Psoas muscle (tissue), 8 donors: ENCODE results near the gene C11orf16. TPM values are rescaled to one million over a fixed set of nuclear protein-coding genes. Genes with fewer than 3 reads are reported as not detected.
"Not testable (repeated sequence)": the region's sequence is repeated elsewhere in the genome, so short reads cannot be mapped to it uniquely, and the experiment has no call there.

Source experiments
- ATAC-seq, 4 donors: fragments of 200-7000 bp; cut with Tn5 transposase; one replicate each; pipeline ENCODE4 v1.9.1; 2020; ENCODE audit warnings: moderate library complexity in 3 of 4, mild to moderate bottlenecking in 2 of 4
- DNase-seq, 2 donors: peaks; one replicate each; pipeline ENCODE4 v3.0.0-alpha.2; 2020
- H3K27ac ChIP-seq: fragments of 200-600 bp; one replicate; pipeline ENCODE4 v1.8.0; 2022
- H3K27me3 ChIP-seq, 3 donors: fragments of 200-600 bp in 1 of 3; one replicate each; pipeline versions ENCODE4 v1.6.1 to v1.8.0; 2013 to 2022; ENCODE audit warnings: low read length in 2 of 3, mild to moderate bottlenecking in 2 of 3, moderate library complexity in 1 of 3; ENCODE audit not compliant: insufficient read depth in 3 of 3
- H3K36me3 ChIP-seq, 2 donors: fragments of 200-600 bp in 1 of 2; one replicate each; pipeline versions ENCODE4 v1.6.1 to v1.8.0; 2013 to 2022; ENCODE audit warnings: low read depth in 1 of 2, mild to moderate bottlenecking in 1 of 2, moderate library complexity in 1 of 2; ENCODE audit not compliant: insufficient read depth in 1 of 2
- H3K4me1 ChIP-seq: fragments of 200-600 bp; one replicate; pipeline ENCODE4 v1.8.0; 2022
- H3K4me3 ChIP-seq: fragments of 200-600 bp; one replicate; pipeline ENCODE4 v1.8.0; 2022; ENCODE audit warnings: mild to moderate bottlenecking
- H3K9me3 ChIP-seq: fragments of 200-600 bp; one replicate; pipeline ENCODE4 v1.8.0; 2022
- WGBS, 3 donors: extraction: QIAGEN DNeasy Blood & Tissue Kit; methylation state at CpG; one replicate each; pipeline versions ENCODE4 v1.1.6 to v1.1.7; 2013; 5-methylcytosine and 5-hydroxymethylcytosine counted together
- intact Hi-C, 2 donors: fragments of 100-400 bp; cut with DNase I; formaldehyde crosslinking; loops; one replicate each; pipeline versions ENCODE4 v1.11.0 to v1.14.2; 2022
- polyA plus RNA-seq, 3 donors: library from polyadenylated mRNA; stranded (reverse); fragments of 200-250 nt; gene quantifications; one replicate each; pipeline ENCODE4 v1.2.3, GENCODE V29; 2013
- total RNA-seq, 4 donors: library from RNA; stranded (reverse); fragmentation: NEBNext Ultra II Directional in 2 of 4; extraction: Animal tissue kit (Norgen Biotek cat#: 25700) in 2 of 4; gene quantifications; one replicate each; pipeline versions ENCODE4 v1.2.1 to v1.2.4, GENCODE V29; 2021 to 2023
- TF ChIP-seq, protein P1 (sequence below): fragments of 200-600 bp; IDR thresholded peaks from one replicate; pipeline ENCODE4 v1.8.0; 2022; ENCODE audit warnings: antibody characterized with exemption
- donor health status: healthy with polysubstance abuse.
- donor health status: DM: no; HTN: no; CAD: no; lungs with moderate emphysema.
- donor health status: Bipolar disorder and iron deficiency.
- donor health status: healthy.
- donor health status: DM: yes; HTN: yes; CAD: no.
- donor health status: DM: no; HTN: no; CAD: no.
- donor health status: DM: no; HTN: no; CAD: no.
- donor health status: DM: yes; HTN: yes; CAD: no.

The C11orf16 gene
- total and polyA plus RNA-seq, 7 donors: not detected

GRCh38 chr11:8937659-8938058 lies 4.9 kb upstream of the C11orf16 start:
- TF ChIP-seq, protein P1, sequence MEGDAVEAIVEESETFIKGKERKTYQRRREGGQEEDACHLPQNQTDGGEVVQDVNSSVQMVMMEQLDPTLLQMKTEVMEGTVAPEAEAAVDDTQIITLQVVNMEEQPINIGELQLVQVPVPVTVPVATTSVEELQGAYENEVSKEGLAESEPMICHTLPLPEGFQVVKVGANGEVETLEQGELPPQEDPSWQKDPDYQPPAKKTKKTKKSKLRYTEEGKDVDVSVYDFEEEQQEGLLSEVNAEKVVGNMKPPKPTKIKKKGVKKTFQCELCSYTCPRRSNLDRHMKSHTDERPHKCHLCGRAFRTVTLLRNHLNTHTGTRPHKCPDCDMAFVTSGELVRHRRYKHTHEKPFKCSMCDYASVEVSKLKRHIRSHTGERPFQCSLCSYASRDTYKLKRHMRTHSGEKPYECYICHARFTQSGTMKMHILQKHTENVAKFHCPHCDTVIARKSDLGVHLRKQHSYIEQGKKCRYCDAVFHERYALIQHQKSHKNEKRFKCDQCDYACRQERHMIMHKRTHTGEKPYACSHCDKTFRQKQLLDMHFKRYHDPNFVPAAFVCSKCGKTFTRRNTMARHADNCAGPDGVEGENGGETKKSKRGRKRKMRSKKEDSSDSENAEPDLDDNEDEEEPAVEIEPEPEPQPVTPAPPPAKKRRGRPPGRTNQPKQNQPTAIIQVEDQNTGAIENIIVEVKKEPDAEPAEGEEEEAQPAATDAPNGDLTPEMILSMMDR: no peak
- intact Hi-C loops: no loop called here
- H3K9me3 ChIP-seq: no peaks in the 10 kb centered on the region
- no peak overlapping the region for H3K4me3 ChIP-seq
- H3K4me1 ChIP-seq: no peaks in the 10 kb centered on the region
- ATAC-seq (no peak), DNase-seq (no peak)
- peaks cover 0 to 3% (median 0%) of the 10 kb centered on the region in 3 donors for H3K27me3 ChIP-seq
- no peaks in the 10 kb centered on the region for H3K36me3 ChIP-seq
- H3K27ac ChIP-seq: no peak overlapping the region
- WGBS, 3 donors: 87 to 93% (median 88%) methylated on average over 14 of the region's 14 CpGs

DNA sequence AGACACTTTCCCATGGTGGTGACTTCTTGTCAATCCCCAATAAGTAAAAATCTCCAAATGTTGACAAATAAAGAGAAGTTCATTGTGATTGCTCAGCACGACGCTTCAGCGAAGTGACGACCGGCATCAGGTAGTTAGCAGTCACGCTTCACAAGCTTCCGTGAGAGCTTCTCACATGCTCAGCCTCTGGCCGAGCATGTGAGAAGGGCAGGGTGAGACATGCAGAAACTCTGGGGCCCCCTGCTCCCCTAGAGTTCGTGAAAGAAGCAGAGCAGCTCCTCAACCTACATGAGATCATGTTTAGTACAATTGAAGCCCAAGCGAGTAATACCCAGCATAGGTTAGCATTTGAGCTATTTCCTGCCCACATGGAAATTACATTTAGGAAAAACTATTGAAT lies 4.4 kb upstream of the C11orf16 start:
- no peak for DNase-seq
- H3K27me3 ChIP-seq: peaks cover 0 to 3% (median 0%) of the 10 kb centered on the region in 3 donors
- no peaks in the 10 kb centered on the region for H3K9me3 ChIP-seq
- no peaks in the 10 kb centered on the region for H3K4me1 ChIP-seq
- no peak overlapping the region for H3K27ac ChIP-seq
- H3K36me3 ChIP-seq: no peaks in the 10 kb centered on the region
- no peak for ATAC-seq
- TF ChIP-seq, protein P1: no peak
- no peak overlapping the region for H3K4me3 ChIP-seq
- 74 to 81% (median 79%) methylated on average over 10 of the region's 10 CpGs for WGBS, 3 donors
- intact Hi-C loops: no loop called here

GRCh38 chr11:8935789-8936188 lies 3.0 kb upstream of the C11orf16 start:
- H3K9me3 ChIP-seq, intact Hi-C loops, H3K4me3 ChIP-seq, H3K27ac ChIP-seq, H3K27me3 ChIP-seq, ATAC-seq, H3K4me1 ChIP-seq, DNase-seq, H3K36me3 ChIP-seq: not testable (repeated sequence)
- 82 to 93% (median 83%) methylated on average over 2 of the region's 2 CpGs for WGBS, 3 donors

GRCh38 chr11:8934742-8935488 lies 2.2 kb upstream of the C11orf16 start:
- intact Hi-C loops: no loop called here
- no peak overlapping the region for H3K27ac ChIP-seq
- no peaks in the 10 kb centered on the region for H3K36me3 ChIP-seq
- no peak for DNase-seq
- WGBS, 3 donors: 68 to 76% (median 71%) methylated on average over 14 of the region's 14 CpGs
- no peaks in the 10 kb centered on the region for H3K9me3 ChIP-seq
- no peaks in the 10 kb centered on the region for H3K27me3 ChIP-seq
- H3K4me1 ChIP-seq: no peaks in the 10 kb centered on the region
- H3K4me3 ChIP-seq: no peak overlapping the region
- TF ChIP-seq, protein P1: no peak
- no peak for ATAC-seq

GRCh38 chr11:8933931-8934330 lies 1.2 kb upstream of the C11orf16 start:
- Histone ChIP-seq H3K4me3 (no peak overlapping the region), H3K27me3 (no peaks in the 10 kb centered on the region), H3K36me3 (no peaks in the 10 kb centered on the region), H3K4me1 (no peaks in the 10 kb centered on the region), H3K9me3 (no peaks in the 10 kb centered on the region), H3K27ac (no peak overlapping the region)
- DNase-seq (no peak), ATAC-seq (no peak)
- intact Hi-C loops: no loop called here
- WGBS, 3 donors: 86 to 91% (median 90%) methylated on average over 6 of the region's 6 CpGs
- TF ChIP-seq, protein P1: no peak
